GM19193 (cell line): ENCODE results near the gene MSL2.

Experiments
- POLR2A ChIP-seq: IDR thresholded peaks from 4 replicates; pipeline ENCODE4 v1.6.1; 2011; ENCODE audit not compliant: insufficient read depth, insufficient read length; ENCODE audit errors: extremely low read depth

The MSL2 gene

GRCh38 chr3:136114421-136114820 lies 81.7 kb downstream of the MSL2 start:
- no peak for TF ChIP-seq POLR2A

GRCh38 chr3:136110481-136110880 lies 85.7 kb downstream of the MSL2 start:
- no peak for TF ChIP-seq POLR2A

- TF ChIP-seq POLR2A, result no peak
Observed at GRCh38 chr3:136109499-136109898, 86.6 kb downstream of the MSL2 start.

DNA sequence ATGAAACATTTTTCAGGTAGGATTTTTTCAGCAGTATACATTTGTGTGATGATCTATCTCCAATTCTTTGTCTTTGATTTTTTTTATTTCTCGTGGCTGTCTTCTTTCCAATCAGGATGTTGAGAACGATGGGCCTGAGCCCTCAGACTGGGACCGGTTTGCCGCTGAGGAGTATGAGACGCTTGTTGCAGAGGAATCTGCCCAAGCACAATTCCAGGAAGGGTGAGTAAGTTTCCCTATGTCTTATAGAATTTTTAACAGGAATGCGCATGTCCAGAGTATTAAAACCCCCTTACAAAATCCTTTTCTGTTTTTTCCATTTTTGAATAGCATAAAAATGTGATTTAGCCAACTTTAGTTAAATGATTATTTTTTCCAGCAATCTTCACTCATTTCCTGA lies 90.0 kb downstream of the MSL2 start:
- TF ChIP-seq POLR2A, result no peak

DNA sequence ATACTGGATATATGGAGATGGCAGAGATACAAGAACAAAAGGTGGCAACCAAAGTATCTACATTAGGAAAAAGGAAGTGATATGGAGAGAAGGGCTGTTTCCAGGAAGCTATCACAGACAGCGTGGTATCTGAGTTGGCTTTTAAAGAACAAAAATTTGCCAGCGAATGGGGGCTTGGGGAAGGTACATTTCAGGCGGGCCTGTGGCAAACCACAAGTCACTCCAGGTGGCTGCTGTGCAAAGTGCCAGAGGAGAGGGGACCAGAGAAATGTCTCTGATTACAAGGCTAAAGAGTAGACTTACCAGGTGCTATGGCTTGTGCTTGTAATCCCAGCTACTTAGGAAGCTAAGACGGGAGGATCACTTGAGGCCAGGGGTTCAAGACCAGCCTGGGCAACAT lies 91.1 kb downstream of the MSL2 start:
- TF ChIP-seq POLR2A, result no peak
